HepG2 (cell line): ENCODE results near the gene DDN. TPM values are rescaled to one million over a fixed set of nuclear protein-coding genes. Genes with fewer than 3 reads are reported as not detected.

Source experiments
- ATF1 ChIP-seq: IDR thresholded peaks from 2 replicates; pipeline ENCODE4 v1.6.1; 2016; ENCODE audit warnings: mild to moderate bottlenecking, control low read depth
- CHCHD3 ChIP-seq: sonication (generic); formaldehyde crosslinking; IDR thresholded peaks from 2 replicates; pipeline ENCODE4 v1.8.0; 2022; ENCODE audit warnings: mild to moderate bottlenecking, missing genetic modification reagents, moderate library complexity
- MBD4 ChIP-seq: IDR thresholded peaks from 2 replicates; pipeline ENCODE4 v1.6.1; 2012; ENCODE audit warnings: low read length, inconsistent platforms, borderline replicate concordance
- MTF2 ChIP-seq: sonication (generic); formaldehyde crosslinking; IDR thresholded peaks from 2 replicates; pipeline ENCODE4 v1.5.0; 2020; ENCODE audit warnings: missing genetic modification reagents, borderline replicate concordance
- RCOR2 ChIP-seq: IDR thresholded peaks from 2 replicates; pipeline ENCODE4 v1.6.1; 2016; ENCODE audit warnings: missing biosample characterization, missing genetic modification reagents
- RFXAP ChIP-seq: sonication (generic); formaldehyde crosslinking; IDR thresholded peaks from 2 replicates; pipeline ENCODE4 v1.4.0; 2020; ENCODE audit warnings: missing genetic modification reagents, borderline replicate concordance
- TAF15 ChIP-seq: fragments of 200-400 bp; formaldehyde crosslinking; IDR thresholded peaks from one replicate; pipeline ENCODE4 v1.6.1; 2018; ENCODE audit warnings: mild to moderate bottlenecking, low read depth, low read length; ENCODE audit not compliant: poor library complexity, severe bottlenecking
- ZFP82 ChIP-seq: sonication (generic); formaldehyde crosslinking; IDR thresholded peaks from 2 replicates; pipeline ENCODE4 v1.5.1; 2020; ENCODE audit warnings: mild to moderate bottlenecking, missing genetic modification reagents, borderline replicate concordance
- ZNF34 ChIP-seq: sonication (generic); formaldehyde crosslinking; IDR thresholded peaks from 2 replicates; pipeline ENCODE4 v1.4.0; 2020; ENCODE audit warnings: mild to moderate bottlenecking, missing genetic modification reagents, borderline replicate concordance
- ZNF530 ChIP-seq: sonication (generic); formaldehyde crosslinking; IDR thresholded peaks from 2 replicates; pipeline ENCODE4 v1.5.0; 2020; ENCODE audit warnings: low read depth, mild to moderate bottlenecking, missing genetic modification reagents
- ZNF550 ChIP-seq: sonication (generic); formaldehyde crosslinking; IDR thresholded peaks from 2 replicates; pipeline ENCODE4 v1.4.0; 2020; ENCODE audit warnings: mild to moderate bottlenecking, missing genetic modification reagents, borderline replicate concordance
- polyA plus RNA-seq, 8 experiments: library from polyadenylated mRNA; depleted of rRNA in 3 of 8; stranded (reverse) in 7 of 8; unstranded in 1 of 8; fragments of >200 nt; fragmentation: Illumina TruSeq in 4 of 8; extraction: Trizol in 4 of 8; gene quantifications; 2 replicates each; pipeline versions ENCODE4 v1.2.1 to v1.2.3, GENCODE V29; 2011 to 2016; ENCODE audit warnings: low read depth in 4 of 8, missing spikeins in 1 of 8, mixed read lengths in 1 of 8; ENCODE audit not compliant: insufficient read depth in 1 of 8
- total RNA-seq, 5 experiments: library from RNA; depleted of rRNA; stranded (reverse); fragments of >200 nt; fragmentation: Illumina TruSeq; extraction: Trizol; gene quantifications; 2 replicates each; pipeline ENCODE4 v1.2.3, GENCODE V29; 2016; ENCODE audit warnings: low read depth in 1 of 5
- TF ChIP-seq, protein P1 (sequence below): sonication (generic); formaldehyde crosslinking; IDR thresholded peaks from 2 replicates; pipeline ENCODE4 v1.8.1; 2023; ENCODE audit warnings: mild to moderate bottlenecking, missing genetic modification reagents, borderline replicate concordance
- TF ChIP-seq, protein P2 (sequence below): sonication (generic); formaldehyde crosslinking; IDR thresholded peaks from 2 replicates; pipeline ENCODE4 v1.4.0; 2020; ENCODE audit warnings: missing genetic modification reagents, borderline replicate concordance
- TF ChIP-seq, protein P3 (sequence below): sonication (generic); formaldehyde crosslinking; IDR thresholded peaks from 2 replicates; pipeline ENCODE4 v1.4.0; 2020; ENCODE audit warnings: missing genetic modification reagents
- TF ChIP-seq, protein P4 (sequence below): sonication (generic); formaldehyde crosslinking; IDR thresholded peaks from 2 replicates; pipeline ENCODE4 v1.5.0; 2020; ENCODE audit warnings: missing genetic modification reagents, mild to moderate bottlenecking, borderline replicate concordance
- TF ChIP-seq, protein P5 (sequence below): sonication (generic); formaldehyde crosslinking; IDR thresholded peaks from 2 replicates; pipeline ENCODE4 v1.4.0; 2020; ENCODE audit warnings: mild to moderate bottlenecking, low read depth, missing genetic modification reagents
- TF ChIP-seq, protein P6 (sequence below): sonication (generic); formaldehyde crosslinking; IDR thresholded peaks from 2 replicates; pipeline ENCODE4 v1.5.1; 2020; ENCODE audit warnings: missing genetic modification reagents, mild to moderate bottlenecking, borderline replicate concordance

Gene DDN
- total and polyA plus RNA-seq, 2 of the 13 experiments (the other 11 are each of a cell fraction or from before 2014, with no cell fraction given): 0.24 to 0.53 TPM

DNA sequence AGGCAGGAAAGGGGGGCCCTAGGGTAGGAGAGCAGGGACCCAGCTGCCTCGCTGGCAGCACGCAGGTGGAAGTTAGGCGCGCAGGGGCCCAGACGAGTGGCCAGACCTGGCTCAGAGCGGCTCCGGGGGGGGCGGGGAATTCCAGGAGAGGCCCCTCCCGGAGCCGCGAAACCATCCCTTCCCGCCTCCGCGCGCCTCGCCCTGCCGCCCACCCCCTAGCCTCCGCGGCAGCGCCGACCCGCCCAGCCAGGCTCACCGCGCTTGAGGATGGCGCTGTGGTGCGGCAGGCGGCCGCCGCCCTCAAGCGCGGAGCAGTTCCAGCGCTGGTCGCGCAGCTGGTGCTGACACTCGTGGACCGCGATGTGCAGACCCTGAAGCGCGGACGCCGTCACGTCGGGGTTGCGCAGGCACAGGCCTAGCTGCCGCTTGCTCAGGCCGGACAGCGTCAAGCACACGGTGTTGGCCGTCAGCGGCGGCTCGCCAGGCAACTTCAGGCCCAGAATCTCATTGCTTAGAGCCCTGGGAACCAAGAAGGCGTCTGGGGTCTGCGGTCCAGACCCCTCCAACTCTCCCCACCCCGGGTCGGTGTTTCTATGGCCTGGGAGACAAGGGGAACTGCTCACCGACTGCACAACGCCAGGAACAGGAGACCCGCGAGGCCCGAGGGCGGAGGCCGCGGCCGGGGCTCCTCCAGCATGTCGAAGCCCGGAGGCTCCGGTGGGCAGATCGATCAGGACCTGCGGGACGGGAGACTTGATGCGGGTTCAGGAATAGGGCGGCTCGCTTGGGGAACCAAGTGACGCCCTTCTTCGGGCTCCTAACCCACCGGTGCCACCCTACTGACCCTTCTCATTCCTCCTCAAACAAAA is 29.1 kb downstream of the DDN start (continued):
- TF ChIP-seq, protein P1, sequence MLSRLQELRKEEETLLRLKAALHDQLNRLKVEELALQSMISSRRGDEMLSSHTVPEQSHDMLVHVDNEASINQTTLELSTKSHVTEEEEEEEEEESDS (CRISPR knock-in tag): no peak
- TF ChIP-seq ATF1 (CRISPR knock-in tag) (no peak), MBD4 (no peak), ZFP82 (0 out of 2 replicates have a peak, but pooled peaks have one; percentile 73), ZNF550 (CRISPR knock-in tag) (no peak), RFXAP (no peak), ZNF530 (no peak), RCOR2 (CRISPR knock-in tag) (no peak), CHCHD3 (CRISPR knock-in tag) (no peak), MTF2 (CRISPR knock-in tag) (peak; percentile 97; the same call in 1 of the 2 replicates), ZNF34 (CRISPR knock-in tag) (no peak), TAF15 (no peak)
- TF ChIP-seq, protein P2, sequence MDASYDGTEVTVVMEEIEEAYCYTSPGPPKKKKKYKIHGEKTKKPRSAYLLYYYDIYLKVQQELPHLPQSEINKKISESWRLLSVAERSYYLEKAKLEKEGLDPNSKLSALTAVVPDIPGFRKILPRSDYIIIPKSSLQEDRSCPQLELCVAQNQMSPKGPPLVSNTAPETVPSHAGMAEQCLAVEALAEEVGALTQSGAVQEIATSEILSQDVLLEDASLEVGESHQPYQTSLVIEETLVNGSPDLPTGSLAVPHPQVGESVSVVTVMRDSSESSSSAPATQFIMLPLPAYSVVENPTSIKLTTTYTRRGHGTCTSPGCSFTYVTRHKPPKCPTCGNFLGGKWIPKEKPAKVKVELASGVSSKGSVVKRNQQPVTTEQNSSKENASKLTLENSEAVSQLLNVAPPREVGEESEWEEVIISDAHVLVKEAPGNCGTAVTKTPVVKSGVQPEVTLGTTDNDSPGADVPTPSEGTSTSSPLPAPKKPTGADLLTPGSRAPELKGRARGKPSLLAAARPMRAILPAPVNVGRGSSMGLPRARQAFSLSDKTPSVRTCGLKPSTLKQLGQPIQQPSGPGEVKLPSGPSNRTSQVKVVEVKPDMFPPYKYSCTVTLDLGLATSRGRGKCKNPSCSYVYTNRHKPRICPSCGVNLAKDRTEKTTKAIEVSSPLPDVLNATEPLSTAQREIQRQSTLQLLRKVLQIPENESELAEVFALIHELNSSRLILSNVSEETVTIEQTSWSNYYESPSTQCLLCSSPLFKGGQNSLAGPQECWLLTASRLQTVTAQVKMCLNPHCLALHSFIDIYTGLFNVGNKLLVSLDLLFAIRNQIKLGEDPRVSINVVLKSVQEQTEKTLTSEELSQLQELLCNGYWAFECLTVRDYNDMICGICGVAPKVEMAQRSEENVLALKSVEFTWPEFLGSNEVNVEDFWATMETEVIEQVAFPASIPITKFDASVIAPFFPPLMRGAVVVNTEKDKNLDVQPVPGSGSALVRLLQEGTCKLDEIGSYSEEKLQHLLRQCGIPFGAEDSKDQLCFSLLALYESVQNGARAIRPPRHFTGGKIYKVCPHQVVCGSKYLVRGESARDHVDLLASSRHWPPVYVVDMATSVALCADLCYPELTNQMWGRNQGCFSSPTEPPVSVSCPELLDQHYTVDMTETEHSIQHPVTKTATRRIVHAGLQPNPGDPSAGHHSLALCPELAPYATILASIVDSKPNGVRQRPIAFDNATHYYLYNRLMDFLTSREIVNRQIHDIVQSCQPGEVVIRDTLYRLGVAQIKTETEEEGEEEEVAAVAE (CRISPR knock-in tag): no peak
- TF ChIP-seq, protein P3, sequence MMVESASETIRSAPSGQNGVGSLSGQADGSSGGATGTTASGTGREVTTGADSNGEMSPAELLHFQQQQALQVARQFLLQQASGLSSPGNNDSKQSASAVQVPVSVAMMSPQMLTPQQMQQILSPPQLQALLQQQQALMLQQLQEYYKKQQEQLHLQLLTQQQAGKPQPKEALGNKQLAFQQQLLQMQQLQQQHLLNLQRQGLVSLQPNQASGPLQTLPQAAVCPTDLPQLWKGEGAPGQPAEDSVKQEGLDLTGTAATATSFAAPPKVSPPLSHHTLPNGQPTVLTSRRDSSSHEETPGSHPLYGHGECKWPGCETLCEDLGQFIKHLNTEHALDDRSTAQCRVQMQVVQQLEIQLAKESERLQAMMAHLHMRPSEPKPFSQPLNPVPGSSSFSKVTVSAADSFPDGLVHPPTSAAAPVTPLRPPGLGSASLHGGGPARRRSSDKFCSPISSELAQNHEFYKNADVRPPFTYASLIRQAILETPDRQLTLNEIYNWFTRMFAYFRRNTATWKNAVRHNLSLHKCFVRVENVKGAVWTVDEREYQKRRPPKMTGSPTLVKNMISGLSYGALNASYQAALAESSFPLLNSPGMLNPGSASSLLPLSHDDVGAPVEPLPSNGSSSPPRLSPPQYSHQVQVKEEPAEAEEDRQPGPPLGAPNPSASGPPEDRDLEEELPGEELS (CRISPR knock-in tag): no peak
- TF ChIP-seq, protein P4, sequence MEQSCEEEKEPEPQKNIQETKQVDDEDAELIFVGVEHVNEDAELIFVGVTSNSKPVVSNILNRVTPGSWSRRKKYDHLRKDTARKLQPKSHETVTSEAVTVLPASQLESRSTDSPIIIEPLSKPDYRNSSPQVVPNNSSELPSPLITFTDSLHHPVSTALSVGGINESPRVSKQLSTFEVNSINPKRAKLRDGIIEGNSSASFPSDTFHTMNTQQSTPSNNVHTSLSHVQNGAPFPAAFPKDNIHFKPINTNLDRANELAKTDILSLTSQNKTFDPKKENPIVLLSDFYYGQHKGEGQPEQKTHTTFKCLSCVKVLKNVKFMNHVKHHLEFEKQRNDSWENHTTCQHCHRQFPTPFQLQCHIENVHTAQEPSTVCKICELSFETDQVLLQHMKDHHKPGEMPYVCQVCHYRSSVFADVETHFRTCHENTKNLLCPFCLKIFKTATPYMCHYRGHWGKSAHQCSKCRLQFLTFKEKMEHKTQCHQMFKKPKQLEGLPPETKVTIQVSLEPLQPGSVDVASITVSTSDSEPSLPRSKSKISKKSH: no peak
- TF ChIP-seq, protein P5, sequence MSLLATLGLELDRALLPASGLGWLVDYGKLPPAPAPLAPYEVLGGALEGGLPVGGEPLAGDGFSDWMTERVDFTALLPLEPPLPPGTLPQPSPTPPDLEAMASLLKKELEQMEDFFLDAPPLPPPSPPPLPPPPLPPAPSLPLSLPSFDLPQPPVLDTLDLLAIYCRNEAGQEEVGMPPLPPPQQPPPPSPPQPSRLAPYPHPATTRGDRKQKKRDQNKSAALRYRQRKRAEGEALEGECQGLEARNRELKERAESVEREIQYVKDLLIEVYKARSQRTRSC (CRISPR knock-in tag): no peak
- TF ChIP-seq, protein P6, sequence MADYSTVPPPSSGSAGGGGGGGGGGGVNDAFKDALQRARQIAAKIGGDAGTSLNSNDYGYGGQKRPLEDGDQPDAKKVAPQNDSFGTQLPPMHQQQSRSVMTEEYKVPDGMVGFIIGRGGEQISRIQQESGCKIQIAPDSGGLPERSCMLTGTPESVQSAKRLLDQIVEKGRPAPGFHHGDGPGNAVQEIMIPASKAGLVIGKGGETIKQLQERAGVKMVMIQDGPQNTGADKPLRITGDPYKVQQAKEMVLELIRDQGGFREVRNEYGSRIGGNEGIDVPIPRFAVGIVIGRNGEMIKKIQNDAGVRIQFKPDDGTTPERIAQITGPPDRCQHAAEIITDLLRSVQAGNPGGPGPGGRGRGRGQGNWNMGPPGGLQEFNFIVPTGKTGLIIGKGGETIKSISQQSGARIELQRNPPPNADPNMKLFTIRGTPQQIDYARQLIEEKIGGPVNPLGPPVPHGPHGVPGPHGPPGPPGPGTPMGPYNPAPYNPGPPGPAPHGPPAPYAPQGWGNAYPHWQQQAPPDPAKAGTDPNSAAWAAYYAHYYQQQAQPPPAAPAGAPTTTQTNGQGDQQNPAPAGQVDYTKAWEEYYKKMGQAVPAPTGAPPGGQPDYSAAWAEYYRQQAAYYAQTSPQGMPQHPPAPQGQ (CRISPR knock-in tag): no peak
